H9 (cell line): Measurements from ENCODE around the gene TPGS1. TPM values are rescaled to one million over a fixed set of nuclear protein-coding genes. Genes with fewer than 3 reads are reported as not detected.

Experiments
- DNase-seq: peaks from one replicate; pipeline ENCODE4 v3.0.0-alpha.2; 2017
- H2AFZ ChIP-seq: one replicate; pipeline ENCODE4 v1.6.1; 2013; ENCODE audit warnings: mild to moderate bottlenecking, low read length, control low read depth, moderate library complexity
- H2AK5ac ChIP-seq: 2 replicates; pipeline ENCODE4 v1.6.1; 2013; ENCODE audit warnings: low read length, control low read depth, mixed read lengths; ENCODE audit not compliant: insufficient read length
- H2BK120ac ChIP-seq: one replicate; pipeline ENCODE4 v1.6.1; 2013; ENCODE audit warnings: low read depth, mild to moderate bottlenecking, low read length, control low read depth, inconsistent platforms; ENCODE audit not compliant: poor library complexity, severe bottlenecking
- H2BK12ac ChIP-seq: 2 replicates; pipeline ENCODE4 v1.6.1; 2013; ENCODE audit warnings: low read length, control low read depth, mixed read lengths, low read depth; ENCODE audit not compliant: insufficient read length
- H2BK15ac ChIP-seq: 2 replicates; pipeline ENCODE4 v1.6.1; 2013; ENCODE audit warnings: low read depth, low read length, control low read depth
- H2BK20ac ChIP-seq: one replicate; pipeline ENCODE4 v1.6.1; 2013; ENCODE audit warnings: low read depth, mild to moderate bottlenecking, low read length, control low read depth, inconsistent platforms; ENCODE audit not compliant: poor library complexity, severe bottlenecking
- H2BK5ac ChIP-seq: 2 replicates; pipeline ENCODE4 v1.6.1; 2013; ENCODE audit warnings: low read length, control low read depth, mixed read lengths; ENCODE audit not compliant: insufficient read length
- H3K14ac ChIP-seq: 2 replicates; pipeline ENCODE4 v1.6.1; 2013; ENCODE audit warnings: low read length, control low read depth; ENCODE audit not compliant: insufficient read depth
- H3K18ac ChIP-seq: 2 replicates; pipeline ENCODE4 v1.6.1; 2013; ENCODE audit warnings: low read depth, mild to moderate bottlenecking, mixed read lengths, low read length, control low read depth; ENCODE audit not compliant: insufficient read length
- H3K23ac ChIP-seq: 2 replicates; pipeline ENCODE4 v1.6.1; 2013; ENCODE audit warnings: low read length, control low read depth, mixed read lengths, low read depth; ENCODE audit not compliant: insufficient read length
- H3K23me2 ChIP-seq: 2 replicates; pipeline ENCODE4 v1.6.1; 2013; ENCODE audit warnings: low read depth, mild to moderate bottlenecking, mixed read lengths, low read length, control low read depth; ENCODE audit not compliant: insufficient read length, poor library complexity, severe bottlenecking
- H3K27ac ChIP-seq: 2 replicates; pipeline ENCODE4 v1.5.1; 2013; ENCODE audit warnings: low read length, control low read depth, mixed read lengths, low read depth; ENCODE audit not compliant: insufficient read length
- H3K27me3 ChIP-seq: 2 replicates; pipeline ENCODE4 v1.6.1; 2013; ENCODE audit warnings: low read length, control low read depth, inconsistent platforms; ENCODE audit not compliant: insufficient read depth
- H3K4ac ChIP-seq: 2 replicates; pipeline ENCODE4 v1.6.1; 2013; ENCODE audit warnings: low read depth, mild to moderate bottlenecking, control low read depth, inconsistent platforms, low read length, moderate library complexity
- H3K4me1 ChIP-seq: 2 replicates; pipeline ENCODE4 v1.6.1; 2013; ENCODE audit warnings: low read length, control low read depth, inconsistent platforms; ENCODE audit not compliant: insufficient read depth
- H3K4me2 ChIP-seq: 2 replicates; pipeline ENCODE4 v1.6.1; 2013; ENCODE audit warnings: low read length, control low read depth, mixed read lengths; ENCODE audit not compliant: insufficient read length, insufficient read depth
- H3K56ac ChIP-seq: 2 replicates; pipeline ENCODE4 v1.6.1; 2013; ENCODE audit warnings: low read depth, mild to moderate bottlenecking, mixed read lengths, low read length, control low read depth; ENCODE audit not compliant: insufficient read length
- H3K79me1 ChIP-seq: 2 replicates; pipeline ENCODE4 v1.6.1; 2013; ENCODE audit warnings: low read depth, mild to moderate bottlenecking, moderate library complexity, low read length, control low read depth, inconsistent platforms; ENCODE audit not compliant: insufficient read depth, poor library complexity, severe bottlenecking
- H3K79me2 ChIP-seq: 2 replicates; pipeline ENCODE4 v1.6.1; 2013; ENCODE audit warnings: low read length, control low read depth, inconsistent platforms; ENCODE audit not compliant: insufficient read depth
- H3K9ac ChIP-seq: 2 replicates; pipeline ENCODE4 v1.6.1; 2013; ENCODE audit warnings: low read length, control low read depth, mixed read lengths; ENCODE audit not compliant: insufficient read length; ENCODE audit errors: extremely low read depth
- H3K9me3 ChIP-seq: one replicate; pipeline ENCODE4 v1.6.1; 2013; ENCODE audit warnings: low read depth, low read length, inconsistent platforms; ENCODE audit not compliant: control insufficient read depth
- H3T11ph ChIP-seq: one replicate; pipeline ENCODE4 v1.6.1; 2013; ENCODE audit warnings: mild to moderate bottlenecking, low read length, control low read depth, inconsistent platforms
- H4K20me1 ChIP-seq: one replicate; pipeline ENCODE4 v1.6.1; 2013; ENCODE audit not compliant: control insufficient read depth, insufficient read length, insufficient read depth
- H4K5ac ChIP-seq: 2 replicates; pipeline ENCODE4 v1.6.1; 2013; ENCODE audit warnings: low read depth, mild to moderate bottlenecking, mixed read lengths, low read length, control low read depth; ENCODE audit not compliant: insufficient read length
- H4K8ac ChIP-seq: replicated peaks from 2 replicates; pipeline ENCODE4 v1.6.1; 2013; ENCODE audit warnings: low read length, control low read depth, mixed read lengths, low read depth; ENCODE audit not compliant: insufficient read length
- H4K91ac ChIP-seq: 2 replicates; pipeline ENCODE4 v1.6.1; 2013; ENCODE audit warnings: low read depth, mild to moderate bottlenecking, moderate library complexity, mixed read lengths, low read length, control low read depth; ENCODE audit not compliant: insufficient read length
- H3K27ac Mint-ChIP-seq, 3 experiments: 2 replicates in 2 of 3; 3 replicates in 1 of 3; pipeline ENCODE4 v1.8.0; 2020 to 2021; ENCODE audit warnings: mixed read lengths in 3 of 3, mild to moderate bottlenecking in 1 of 3, moderate library complexity in 1 of 3
- H3K27me3 Mint-ChIP-seq: 2 replicates; pipeline ENCODE4 v1.8.0; 2021; ENCODE audit warnings: low read depth, mild to moderate bottlenecking, moderate library complexity, mixed read lengths
- H3K36me3 Mint-ChIP-seq, 3 experiments: 2 replicates in 2 of 3; 3 replicates in 1 of 3; pipeline ENCODE4 v1.8.0; 2020 to 2021; ENCODE audit warnings: low read depth in 3 of 3, mixed read lengths in 3 of 3; ENCODE audit not compliant: insufficient read depth in 1 of 3
- H3K4me1 Mint-ChIP-seq, 2 experiments: 2 replicates each; pipeline ENCODE4 v1.8.0; 2020; ENCODE audit warnings: mixed read lengths in 2 of 2
- H3K4me3 Mint-ChIP-seq, 2 experiments: 2 replicates in 1 of 2; 3 replicates in 1 of 2; pipeline ENCODE4 v1.8.0; 2020 to 2021; ENCODE audit warnings: mild to moderate bottlenecking in 2 of 2, mixed read lengths in 2 of 2, moderate library complexity in 1 of 2
- H3K9me3 Mint-ChIP-seq, 2 experiments: 2 replicates in 1 of 2; 3 replicates in 1 of 2; pipeline ENCODE4 v1.8.0; 2020; ENCODE audit warnings: mild to moderate bottlenecking in 2 of 2, mixed read lengths in 2 of 2, moderate library complexity in 1 of 2
- WGBS: extraction: QIAGEN DNeasy Blood & Tissue Kit; methylation state at CpG from one replicate; pipeline ENCODE4 v1.1.7; 2013; ENCODE audit warnings: missing lambda C conversion rate, low lambda C conversion rate, mixed read lengths; ENCODE audit not compliant: insufficient read length; ENCODE audit errors: extremely low coverage; 5-methylcytosine and 5-hydroxymethylcytosine counted together
- total RNA-seq: library from RNA; stranded (reverse); gene quantifications from 2 replicates; pipeline ENCODE4 v1.2.1, GENCODE V29; 2021
- TF ChIP-seq, protein P1 (sequence below): fragments of 200-600 bp; sonication (generic); conservative IDR thresholded peaks from 3 replicates; pipeline ENCODE4 v1.8.0; 2021; ENCODE audit warnings: antibody characterized with exemption, mild to moderate bottlenecking

TPGS1 gene
- total RNA-seq, 1 experiment from 2014 or later: 7.4 TPM

GRCh38 chr19:548886-549830 lies 41.9 kb downstream of the TPGS1 start:
- H2BK12ac ChIP-seq: no peak overlapping the region
- no peaks in the 10 kb centered on the region for H3K79me1 ChIP-seq
- H3K79me2 ChIP-seq: no peaks in the 10 kb centered on the region
- DNase-seq: peak; percentile 29
- no peak overlapping the region for H4K5ac ChIP-seq
- H3T11ph ChIP-seq: no peak overlapping the region
- H4K8ac ChIP-seq: no peak overlapping the region
- H3K14ac ChIP-seq: no peak overlapping the region
- peaks cover 20% of the 10 kb centered on the region for H3K27me3 Mint-ChIP-seq
- no peak overlapping the region for H2AFZ ChIP-seq
- H3K36me3 Mint-ChIP-seq: no peaks in the 10 kb centered on the region
- no peak overlapping the region for H3K27ac Mint-ChIP-seq
- WGBS: no CpG with 5 or more reads among the region's 52 CpGs
- H2AK5ac ChIP-seq: no peak overlapping the region
- H2BK5ac ChIP-seq: no peak overlapping the region
- peaks cover 2 to 6% of the 10 kb centered on the region in 2 experiments; a peak in 1 of 4 replicates for H3K4me1 Mint-ChIP-seq
- no peaks in the 10 kb centered on the region for H3K27me3 ChIP-seq
- H3K56ac ChIP-seq: no peak overlapping the region
- H4K20me1 ChIP-seq: no peaks in the 10 kb centered on the region
- no peak overlapping the region for H3K4ac ChIP-seq
- no peak overlapping the region for H3K23ac ChIP-seq
- H2BK120ac ChIP-seq: no peak overlapping the region
- no peak overlapping the region for H2BK20ac ChIP-seq
- no peak overlapping the region for H2BK15ac ChIP-seq
- H3K9me3 Mint-ChIP-seq: no peaks in the 10 kb centered on the region; a peak in 1 of 5 replicates
- no peak overlapping the region for H4K91ac ChIP-seq
- H3K27ac ChIP-seq: no peak overlapping the region
- H3K18ac ChIP-seq: no peak overlapping the region
- TF ChIP-seq, protein P1, sequence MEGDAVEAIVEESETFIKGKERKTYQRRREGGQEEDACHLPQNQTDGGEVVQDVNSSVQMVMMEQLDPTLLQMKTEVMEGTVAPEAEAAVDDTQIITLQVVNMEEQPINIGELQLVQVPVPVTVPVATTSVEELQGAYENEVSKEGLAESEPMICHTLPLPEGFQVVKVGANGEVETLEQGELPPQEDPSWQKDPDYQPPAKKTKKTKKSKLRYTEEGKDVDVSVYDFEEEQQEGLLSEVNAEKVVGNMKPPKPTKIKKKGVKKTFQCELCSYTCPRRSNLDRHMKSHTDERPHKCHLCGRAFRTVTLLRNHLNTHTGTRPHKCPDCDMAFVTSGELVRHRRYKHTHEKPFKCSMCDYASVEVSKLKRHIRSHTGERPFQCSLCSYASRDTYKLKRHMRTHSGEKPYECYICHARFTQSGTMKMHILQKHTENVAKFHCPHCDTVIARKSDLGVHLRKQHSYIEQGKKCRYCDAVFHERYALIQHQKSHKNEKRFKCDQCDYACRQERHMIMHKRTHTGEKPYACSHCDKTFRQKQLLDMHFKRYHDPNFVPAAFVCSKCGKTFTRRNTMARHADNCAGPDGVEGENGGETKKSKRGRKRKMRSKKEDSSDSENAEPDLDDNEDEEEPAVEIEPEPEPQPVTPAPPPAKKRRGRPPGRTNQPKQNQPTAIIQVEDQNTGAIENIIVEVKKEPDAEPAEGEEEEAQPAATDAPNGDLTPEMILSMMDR: no peak
- H3K9me3 ChIP-seq: no peaks in the 10 kb centered on the region
- H3K4me2 ChIP-seq: no peak overlapping the region
- no peaks in the 10 kb centered on the region for H3K23me2 ChIP-seq
- no peak overlapping the region for H3K4me3 Mint-ChIP-seq
- no peaks in the 10 kb centered on the region for H3K4me1 ChIP-seq
- no peak overlapping the region for H3K9ac ChIP-seq
